ENCODE data around the gene NCOA1. TPM values are rescaled to one million over a fixed set of nuclear protein-coding genes. Genes with fewer than 3 reads are reported as not detected.

NCOA1 gene
- polyA plus RNA-seq, 3 donors, result 7.3 to 30.2 (median 10.2) TPM

DNA sequence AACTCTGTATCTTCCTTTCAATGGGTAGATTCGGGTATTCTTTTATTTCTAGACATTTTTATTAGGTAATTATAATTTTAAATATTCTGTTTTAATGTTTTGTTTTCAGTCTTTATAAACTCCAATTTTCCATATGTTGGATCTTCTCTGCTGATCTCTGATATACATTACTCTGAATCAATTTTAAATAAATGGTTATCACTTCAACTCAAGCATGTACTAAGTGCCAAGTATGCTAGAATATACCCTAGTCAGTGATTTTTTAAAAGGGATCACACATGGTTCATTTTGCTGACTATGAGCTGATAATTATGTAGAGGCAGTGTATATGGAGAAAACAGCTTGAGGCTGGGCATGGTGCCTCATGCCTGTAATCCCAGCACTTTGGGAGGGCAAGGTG is 41.7 kb upstream of the NCOA1 start:
- H2AFZ ChIP-seq (ENCODE audit: insufficient read depth, low read depth, low read length, poor library complexity, severe bottlenecking), result no peak overlapping the region
- peaks cover 0 to 2% of the 10 kb centered on the region in 2 donors for H3K36me3 Mint-ChIP-seq
- H3K9me3 Mint-ChIP-seq, result peaks cover 0 to 6% (median 2%) of the 10 kb centered on the region in 7 donors

DNA sequence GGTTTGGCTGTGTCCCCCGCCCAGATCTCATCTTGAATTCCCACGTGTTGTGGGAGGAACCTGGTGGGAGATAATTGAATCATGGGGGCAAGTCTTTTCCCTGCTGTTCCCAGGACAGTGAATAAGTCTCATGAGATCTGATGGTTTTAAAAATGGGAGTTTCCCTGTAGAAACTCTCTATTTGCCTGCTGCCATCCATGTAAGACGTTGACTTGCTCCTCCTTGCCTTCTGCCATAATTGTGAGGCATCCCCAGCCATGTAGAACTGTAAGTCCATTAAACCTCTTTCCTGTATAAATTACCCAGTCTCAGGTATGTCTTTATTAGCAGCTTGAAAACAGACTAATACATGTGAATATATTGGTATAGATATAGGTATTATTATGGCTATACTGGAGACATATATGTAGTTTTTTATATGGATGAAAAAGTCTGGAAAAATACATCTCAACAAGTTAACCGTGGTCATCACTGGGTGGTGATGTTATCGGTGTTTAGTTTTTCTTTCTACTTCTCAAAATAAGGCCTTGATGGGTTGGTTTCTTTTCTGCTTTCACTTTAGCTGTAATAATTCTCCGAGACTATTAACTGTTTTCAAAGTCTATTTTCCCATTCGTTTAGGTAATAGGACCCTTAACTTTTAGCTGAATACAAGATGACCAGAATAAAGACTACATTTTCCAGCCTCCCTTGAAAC is 39.1 kb upstream of the NCOA1 start:
- peak in 2 of 3 donors; percentile 11 to 12 for DNase-seq
- Histone ChIP-seq H3K27me3 (ENCODE audit: control insufficient read depth in 2 of 2, insufficient read depth in 2 of 2, low read length in 2 of 2) (no peaks in the 10 kb centered on the region), H3K79me2 (ENCODE audit: insufficient read depth, low read length) (no peaks in the 10 kb centered on the region), H3K9me3 (replicated peaks in 1 of 2; ENCODE audit: control insufficient read depth in 1 of 2, insufficient read depth in 1 of 2, low read length in 2 of 2) (no peaks in the 10 kb centered on the region), H3K4me2 (replicated peaks; ENCODE audit: extremely low read depth, low read length, poor library complexity, severe bottlenecking) (peak overlapping the region; percentile 63), H3K4me3 (replicated peaks in 1 of 3; ENCODE audit: low read depth in 2 of 3, low read length in 3 of 3) (peak overlapping the region; percentile 30 to 71 (median 58)), H2AFZ (ENCODE audit: insufficient read depth, low read depth, low read length, poor library complexity, severe bottlenecking) (peak overlapping the region; percentile 36), H3K36me3 (replicated peaks in 1 of 2; ENCODE audit: control insufficient read depth in 1 of 2, insufficient read depth in 2 of 2, low read length in 2 of 2) (no peaks in the 10 kb centered on the region), H3K9ac (ENCODE audit: insufficient read depth, low read length, poor library complexity, severe bottlenecking) (no peak overlapping the region), H4K20me1 (ENCODE audit: insufficient read depth, low read length) (no peaks in the 10 kb centered on the region), H3K4me1 (ENCODE audit: control insufficient read depth in 1 of 2, insufficient read depth in 2 of 2, low read length in 2 of 2) (peaks cover 59 to 81% of the 10 kb centered on the region in 2 donors), H3K27ac (ENCODE audit: low read depth in 1 of 2, low read length in 2 of 2) (peak overlapping the region; percentile 23 to 66)
- Mint-ChIP-seq H3K27me3 (ENCODE audit: low read depth in 3 of 3) (peaks cover 0 to 8% (median 0%) of the 10 kb centered on the region in 3 donors), H3K4me3 (peak overlapping the region; percentile 64 to 88), H3K27ac (peak overlapping the region; percentile 76 to 92 (median 88)), H3K4me1 (peaks cover 62% of the 10 kb centered on the region), H3K36me3 (peaks cover 0 to 2% of the 10 kb centered on the region in 2 donors), H3K9me3 (peaks cover 0 to 2% (median 0%) of the 10 kb centered on the region in 7 donors)
- intact Hi-C loops (cut with micrococcal nuclease), result loop anchor here in 1 of 2 donors (5.0 kb wide), 1 partner anchor 40 kb away; the partner anchor contains the start of gene NCOA1
- 83% methylated on average over 1 of the region's 7 CpGs for WGBS (ENCODE audit: insufficient coverage)
- TF ChIP-seq CTCF (IDR thresholded peaks at IDR 0.05), result no peak

More for the DNA sequence above, 41.7 kb upstream of the NCOA1 start:
- H3K9ac ChIP-seq (ENCODE audit: insufficient read depth, low read length, poor library complexity, severe bottlenecking), result no peak overlapping the region
- H3K4me3 ChIP-seq (replicated peaks in 1 of 3; ENCODE audit: low read depth in 2 of 3, low read length in 3 of 3), result no peak overlapping the region
- no peaks in the 10 kb centered on the region for H3K27me3 ChIP-seq (ENCODE audit: control insufficient read depth in 2 of 2, insufficient read depth in 2 of 2, low read length in 2 of 2)
- DNase-seq, result no peak
- peaks cover 0 to 3% (median 1%) of the 10 kb centered on the region in 3 donors for H3K27me3 Mint-ChIP-seq (ENCODE audit: low read depth in 3 of 3)
- H3K4me2 ChIP-seq (replicated peaks; ENCODE audit: extremely low read depth, low read length, poor library complexity, severe bottlenecking), result peak overlapping the region; percentile 46
- H3K9me3 ChIP-seq (replicated peaks in 1 of 2; ENCODE audit: control insufficient read depth in 1 of 2, insufficient read depth in 1 of 2, low read length in 2 of 2), result no peaks in the 10 kb centered on the region
- no peaks in the 10 kb centered on the region for H3K79me2 ChIP-seq (ENCODE audit: insufficient read depth, low read length)
- peak overlapping the region; percentile 53 to 63 for H3K27ac ChIP-seq (ENCODE audit: low read depth in 1 of 2, low read length in 2 of 2)
- H3K27ac Mint-ChIP-seq, result peak overlapping the region; percentile 57 to 97 (median 89)
- no peaks in the 10 kb centered on the region for H4K20me1 ChIP-seq (ENCODE audit: insufficient read depth, low read length)
- TF ChIP-seq CTCF (IDR thresholded peaks at IDR 0.05), result no peak
- intact Hi-C loops (cut with micrococcal nuclease), result no loop called here
- H3K4me3 Mint-ChIP-seq, result no peak overlapping the region
- no peaks in the 10 kb centered on the region for H3K36me3 ChIP-seq (replicated peaks in 1 of 2; ENCODE audit: control insufficient read depth in 1 of 2, insufficient read depth in 2 of 2, low read length in 2 of 2)
- H3K4me1 ChIP-seq (ENCODE audit: control insufficient read depth in 1 of 2, insufficient read depth in 2 of 2, low read length in 2 of 2), result peaks cover 45 to 62% of the 10 kb centered on the region in 2 donors
- no CpG with 5 or more reads among the region's 1 CpG for WGBS (ENCODE audit: insufficient coverage)
- H3K4me1 Mint-ChIP-seq, result peaks cover 43% of the 10 kb centered on the region

Measured in CD14-positive monocyte (primary cell).